ENCODE data around the gene TEX51.

The TEX51 gene

GRCh38 chr2:126898636-126899035, at the start of gene TEX51:
TEX51 (plus strand) TSS chr2:126898890; CDS start chr2:126898919, 29 bp downstream.
- DNase-seq = no peak

- no peak for DNase-seq
Measured at GRCh38 chr2:126849054-126849453, 49.6 kb upstream of the TEX51 start.

DNA sequence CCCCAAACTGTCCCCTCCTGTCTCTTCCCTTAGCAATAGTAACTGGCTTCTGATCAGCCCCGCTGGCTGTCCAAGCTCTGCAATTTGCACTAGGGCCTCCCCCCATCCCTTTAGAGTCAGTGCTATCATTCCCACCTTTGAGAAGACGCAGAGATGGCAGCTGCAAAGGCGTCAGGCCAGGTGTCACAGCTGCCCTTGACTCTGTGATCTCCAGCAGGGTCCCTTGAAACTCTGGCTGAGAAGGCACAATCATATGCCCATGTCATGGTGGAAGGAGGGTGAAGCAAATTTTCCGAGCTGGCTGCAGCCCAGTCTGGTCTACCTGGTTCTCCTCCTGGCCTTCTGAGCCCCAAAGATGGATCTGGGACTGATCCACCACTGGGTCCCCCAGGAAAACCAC, 49.2 kb upstream of the TEX51 start:
- no peak for DNase-seq

DNA sequence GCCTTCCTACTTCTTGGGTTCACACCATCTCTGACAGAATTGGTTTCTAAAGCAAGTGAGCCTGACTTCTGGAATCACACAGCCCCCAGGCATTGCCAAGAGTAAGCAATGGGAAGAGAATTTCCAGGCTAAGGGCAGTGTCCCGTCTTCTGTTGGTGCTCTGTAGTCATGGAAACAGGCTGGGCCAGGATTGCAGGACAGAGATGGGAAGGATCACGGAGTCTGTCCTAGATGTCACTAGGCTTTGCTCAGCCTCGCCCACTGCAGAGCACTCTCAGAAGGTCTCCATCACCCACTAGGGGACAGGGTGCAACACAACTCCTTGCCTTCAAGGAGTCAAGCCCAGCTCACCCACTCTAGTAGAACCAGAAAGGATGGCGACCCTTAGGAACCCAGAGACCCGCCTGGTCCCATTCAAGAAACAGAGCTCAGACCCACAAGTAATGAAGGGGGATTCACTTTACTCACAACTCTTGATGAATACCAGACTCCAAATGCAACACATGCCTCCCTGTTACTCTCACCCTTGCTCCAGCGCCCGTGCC, 48.6 kb upstream of the TEX51 start:
- no peak for DNase-seq

- DNase-seq = no peak
Measured at GRCh38 chr2:126850940-126851339, 47.8 kb upstream of the TEX51 start.

GRCh38 chr2:126851756-126852155, 46.9 kb upstream of the TEX51 start:
- DNase-seq = no peak

GRCh38 chr2:126852361-126852760, 46.3 kb upstream of the TEX51 start:
- no peak for DNase-seq

DNA sequence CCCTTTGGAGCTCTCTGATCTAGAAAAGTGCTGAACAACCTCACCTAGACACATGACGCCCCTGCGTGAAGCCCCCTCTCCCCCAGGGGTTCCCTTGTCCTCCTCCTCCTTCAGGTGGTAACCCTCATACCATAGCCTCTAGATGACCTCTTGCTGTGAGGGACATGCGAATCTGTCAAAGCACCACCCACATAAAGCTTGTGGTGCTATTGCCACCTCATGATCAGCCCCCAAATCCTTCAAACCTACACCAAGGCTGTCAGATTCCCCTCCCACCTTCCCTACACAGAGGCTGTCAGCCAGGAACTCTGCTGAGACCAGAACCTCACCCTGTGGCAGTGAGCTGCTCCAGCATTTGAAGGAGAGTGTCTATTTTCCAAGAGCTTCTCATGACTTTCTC, 43.1 kb upstream of the TEX51 start:
- DNase-seq = no peak

DNA sequence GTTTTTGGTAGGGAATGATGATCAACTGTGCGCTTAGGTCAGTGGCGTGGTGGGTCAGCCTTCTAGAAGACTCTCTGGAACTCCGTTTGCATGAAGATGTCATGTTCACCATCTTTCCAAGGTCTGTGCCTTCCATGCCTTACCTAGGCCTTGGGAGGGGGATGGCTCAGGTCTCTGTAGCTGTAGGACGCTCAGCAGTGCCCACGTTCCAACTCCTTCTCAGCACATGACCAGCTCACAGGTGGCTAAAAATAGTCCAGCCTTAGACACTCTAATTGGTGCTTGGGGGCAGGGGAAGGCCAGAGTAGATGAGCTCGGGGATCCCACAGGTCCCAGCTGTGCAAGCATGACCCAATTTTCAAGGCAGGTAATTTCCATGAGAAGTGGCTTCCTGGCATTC, 42.3 kb upstream of the TEX51 start:
- no peak for DNase-seq

DNA sequence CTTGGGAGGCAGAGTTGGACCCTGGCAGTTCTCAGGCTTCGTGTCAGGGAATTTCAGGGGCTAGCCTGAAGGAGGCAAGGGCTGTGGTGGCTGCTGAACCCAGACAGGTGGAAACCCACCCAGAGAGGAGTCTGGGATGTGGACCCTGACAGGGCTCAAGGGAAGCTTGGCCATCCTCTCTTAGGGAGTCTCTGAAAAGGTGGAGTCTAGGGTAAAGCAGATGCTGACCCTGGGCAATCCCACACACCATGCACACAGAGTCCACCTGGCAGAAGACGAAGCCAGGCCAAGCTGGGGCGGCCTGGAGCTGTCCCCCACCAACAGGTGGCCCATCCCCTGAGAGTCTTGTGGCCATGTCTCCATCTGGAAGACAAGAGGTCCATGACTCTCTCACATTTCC, 41.2 kb upstream of the TEX51 start:
- DNase-seq = no peak

DNA sequence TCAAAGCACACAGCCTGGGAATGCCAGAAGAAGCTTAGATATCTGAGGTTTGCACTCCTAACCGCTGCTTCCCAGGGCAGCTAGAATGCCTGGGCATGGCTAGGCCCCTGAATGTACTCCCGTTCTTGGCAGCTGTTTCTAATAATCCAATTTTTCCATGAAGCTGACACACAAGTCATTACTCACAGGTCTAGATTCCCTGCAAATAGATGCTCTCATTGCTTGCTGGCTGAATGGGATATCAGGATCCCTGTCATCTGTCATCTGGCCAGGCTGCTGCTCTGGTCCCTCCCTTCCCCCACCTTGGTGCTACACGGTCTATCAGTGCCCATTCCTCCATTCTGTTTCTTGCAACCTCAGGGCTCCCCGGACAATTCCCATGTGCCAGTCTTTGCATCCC, 40.7 kb upstream of the TEX51 start:
- DNase-seq = no peak

- DNase-seq = no peak
Measured at GRCh38 chr2:126858436-126858835, 40.3 kb upstream of the TEX51 start.

DNA sequence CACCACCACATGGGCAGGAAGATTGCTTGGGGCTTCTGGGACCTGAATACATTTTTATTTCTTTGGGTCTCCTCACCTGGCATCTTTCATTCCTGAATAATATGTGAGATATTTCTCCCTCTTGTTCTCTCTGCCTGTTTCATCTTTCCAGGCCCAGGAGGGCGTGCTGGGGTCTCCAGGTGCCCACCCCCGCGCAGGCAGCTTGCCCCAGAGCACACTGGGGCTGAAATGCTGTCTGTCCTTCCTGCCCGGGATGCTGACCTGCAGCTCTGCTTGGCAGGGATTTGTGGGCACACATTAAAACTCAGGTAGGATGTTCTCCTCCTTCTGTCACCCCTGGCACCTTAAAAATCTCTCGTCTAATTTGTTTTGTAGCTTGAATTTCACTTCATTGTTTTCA, 39.7 kb upstream of the TEX51 start:
- DNase-seq = no peak

DNA sequence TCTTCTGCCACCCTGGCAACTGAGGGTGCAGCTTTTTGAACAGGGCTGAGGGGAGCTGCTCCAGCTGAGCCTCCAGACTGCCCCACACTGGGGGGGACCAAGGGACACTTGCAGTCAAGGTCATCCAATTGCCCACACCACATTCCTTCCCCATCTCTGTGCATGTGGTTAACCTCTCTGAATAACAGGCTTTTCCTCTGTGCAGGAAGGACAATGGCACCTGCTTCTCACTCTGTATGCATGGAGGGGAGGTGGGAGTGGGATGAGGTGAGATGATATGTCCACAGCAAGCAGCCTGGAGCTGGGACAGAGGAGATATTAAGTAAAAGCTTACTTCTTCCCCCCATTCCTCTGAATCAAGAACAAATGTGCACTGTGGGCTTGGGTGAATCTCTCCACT, 39.1 kb upstream of the TEX51 start:
- no peak for DNase-seq

- DNase-seq = no peak
Measured at GRCh38 chr2:126860385-126860784, 38.3 kb upstream of the TEX51 start.

DNA sequence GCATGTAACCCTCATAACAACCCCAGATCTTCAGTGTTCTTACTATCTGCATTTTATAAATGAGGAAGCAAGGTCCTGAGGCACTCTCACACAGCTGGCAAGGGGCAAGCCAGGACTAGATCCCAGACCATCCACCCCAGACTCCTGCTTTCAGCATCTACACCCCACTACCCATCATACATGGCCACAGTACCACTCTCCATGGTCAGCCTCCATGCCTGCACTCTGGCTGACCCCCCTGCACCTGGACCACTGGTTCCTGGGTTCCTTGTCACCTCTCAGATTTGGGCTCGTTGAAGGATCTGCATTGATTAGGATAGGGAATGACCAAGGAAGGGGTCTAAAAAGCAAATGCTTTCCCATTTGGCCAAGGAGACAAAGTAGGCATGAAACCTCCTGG, 36.0 kb upstream of the TEX51 start:
- DNase-seq = no peak

GRCh38 chr2:126863336-126864015, 35.2 kb upstream of the TEX51 start:
- no peak for DNase-seq

DNA sequence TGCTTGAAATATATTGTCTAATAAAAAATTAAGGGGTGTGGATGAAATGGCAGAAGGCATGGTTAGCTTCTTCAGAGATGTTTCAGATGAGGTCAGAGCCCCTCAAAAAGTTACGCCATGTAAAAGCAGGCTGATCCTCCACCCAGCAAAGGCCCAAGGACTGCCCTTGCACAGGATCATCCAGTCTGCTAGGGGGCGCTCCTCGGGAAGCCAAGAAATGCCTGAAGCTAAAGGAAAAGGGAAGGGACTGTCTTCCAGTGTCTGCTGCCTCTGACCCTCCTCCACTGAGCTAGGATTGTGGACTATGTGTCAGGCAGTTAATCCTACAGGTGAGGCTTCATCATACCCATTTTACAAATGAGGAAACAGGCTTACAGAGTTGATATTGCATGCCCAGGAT, 33.8 kb upstream of the TEX51 start:
- no peak for DNase-seq

GRCh38 chr2:126866451-126866850, 32.2 kb upstream of the TEX51 start:
- DNase-seq = no peak

- no peak for DNase-seq
Measured at GRCh38 chr2:126874961-126875360, 23.7 kb upstream of the TEX51 start.

- no peak for DNase-seq
Measured at GRCh38 chr2:126876631-126877030, 22.1 kb upstream of the TEX51 start.

- no peak for DNase-seq
Measured at GRCh38 chr2:126877041-126877440, 21.6 kb upstream of the TEX51 start.

GRCh38 chr2:126877861-126878565, 20.7 kb upstream of the TEX51 start:
- no peak for DNase-seq

DNA sequence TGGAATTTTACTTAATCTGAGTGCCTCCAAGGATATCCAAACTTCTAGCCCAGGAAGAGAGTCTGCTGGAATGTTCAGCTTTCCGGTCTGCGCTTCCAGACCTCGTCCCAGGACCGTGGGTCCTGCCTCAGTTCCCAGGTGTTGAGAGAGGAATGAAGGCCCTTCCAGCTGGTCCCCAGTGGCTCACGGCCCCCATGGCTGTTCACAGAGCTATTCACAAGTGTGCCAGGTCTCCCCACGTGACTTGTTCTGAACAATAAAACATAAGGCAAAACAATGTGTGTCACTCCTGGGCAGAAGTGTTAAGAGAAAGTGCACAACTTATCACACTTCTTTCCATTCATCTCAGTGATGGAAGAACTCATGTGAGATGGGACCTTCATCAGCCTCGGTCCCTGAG, 20.1 kb upstream of the TEX51 start:
- no peak for DNase-seq
